ENCODE results near the gene KCNK16.

DNA sequence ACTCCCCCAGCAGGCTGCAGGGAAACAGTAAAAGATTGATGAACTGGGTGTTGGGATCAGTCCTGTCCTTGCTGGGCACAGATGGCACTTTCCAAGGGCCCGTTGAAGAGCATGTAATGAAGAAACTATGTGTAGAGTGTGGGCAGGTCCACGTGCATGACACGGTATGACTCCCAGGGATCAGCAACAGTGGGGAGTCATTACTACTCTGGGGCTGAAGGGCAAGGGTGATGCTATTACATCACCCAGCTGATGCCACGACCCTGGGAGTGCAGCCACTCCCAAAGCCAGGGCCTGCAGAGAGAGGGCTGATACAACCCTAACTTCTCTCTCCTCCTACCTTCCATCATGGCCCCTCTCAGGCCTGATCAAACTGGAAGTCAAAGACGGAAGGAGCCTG, 28.4 kb downstream of the KCNK16 start:
- TF ChIP-seq CTCF (conservative IDR thresholded peaks at IDR 0.05; ENCODE audit: low read length) (no peak), EZH2phosphoT487 (IDR thresholded peaks at IDR 0.05; ENCODE audit: borderline replicate concordance) (no peak)

Data from Loucy (cell line).